GM23338 (cell line): Measurements from ENCODE around the gene ANKRD65. TPM values are rescaled to one million over a fixed set of nuclear protein-coding genes. Genes with fewer than 3 reads are reported as not detected.

Source experiments
- ATAC-seq: fragments of 200-7000 bp; cut with Tn5 transposase; 3 replicates; pipeline ENCODE4 v1.9.1; 2020
- DNase-seq: peaks from one replicate; pipeline ENCODE4 v3.0.0-alpha.2; 2015; ENCODE audit warnings: low spot score
- H2AFZ ChIP-seq: fragments of 200-600 bp; sonication (generic); 2 replicates; pipeline ENCODE4 v1.8.0; 2016; ENCODE audit warnings: antibody characterized with exemption, mild to moderate bottlenecking, moderate library complexity
- H3F3A ChIP-seq: fragments of 200-600 bp; sonication (generic); replicated peaks from 2 replicates; pipeline ENCODE4 v1.8.0; 2017; ENCODE audit warnings: antibody characterized with exemption, mixed run types, low read depth
- H3K27ac ChIP-seq: fragments of 200-600 bp; sonication (generic); 2 replicates; pipeline ENCODE4 v1.6.1; 2016; ENCODE audit warnings: low read depth
- H3K27me3 ChIP-seq: fragments of 200-600 bp; sonication (generic); 2 replicates; pipeline ENCODE4 v1.8.0; 2016; ENCODE audit warnings: mild to moderate bottlenecking, mixed run types, moderate library complexity; ENCODE audit not compliant: insufficient read depth
- H3K36me3 ChIP-seq: fragments of 200-600 bp; sonication (generic); 2 replicates; pipeline ENCODE4 v1.8.0; 2016; ENCODE audit warnings: mild to moderate bottlenecking; ENCODE audit not compliant: insufficient read depth
- H3K4me1 ChIP-seq: fragments of 200-600 bp; sonication (generic); 2 replicates; pipeline ENCODE4 v1.8.0; 2016; ENCODE audit warnings: mild to moderate bottlenecking, moderate library complexity; ENCODE audit not compliant: insufficient read depth
- H3K4me2 ChIP-seq: fragments of 200-600 bp; sonication (generic); 2 replicates; pipeline ENCODE4 v1.7.1; 2017; ENCODE audit warnings: mixed run types
- H3K4me3 ChIP-seq: fragments of 200-600 bp; sonication (generic); 2 replicates; pipeline ENCODE4 v1.6.1; 2016; ENCODE audit warnings: mixed run types
- H3K79me2 ChIP-seq: fragments of 200-600 bp; sonication (generic); replicated peaks from 2 replicates; pipeline ENCODE4 v1.8.0; 2017; ENCODE audit warnings: mild to moderate bottlenecking; ENCODE audit not compliant: insufficient read depth
- H3K9me2 ChIP-seq: fragments of 200-600 bp; sonication (generic); 2 replicates; pipeline ENCODE4 v1.8.0; 2017; ENCODE audit not compliant: insufficient read depth
- H4K20me1 ChIP-seq: fragments of 200-600 bp; sonication (generic); replicated peaks from 2 replicates; pipeline ENCODE4 v1.8.0; 2017; ENCODE audit warnings: mild to moderate bottlenecking; ENCODE audit not compliant: insufficient read depth
- H3K27ac Mint-ChIP-seq: 2 replicates; pipeline ENCODE4 v1.8.0; 2020; ENCODE audit warnings: inconsistent platforms, mild to moderate bottlenecking, moderate library complexity, mixed read lengths
- H3K27me3 Mint-ChIP-seq: 3 replicates; pipeline ENCODE4 v1.8.0; 2022; ENCODE audit warnings: low read depth, mild to moderate bottlenecking, moderate library complexity, mixed read lengths, inconsistent platforms; ENCODE audit not compliant: insufficient read depth, poor library complexity
- H3K36me3 Mint-ChIP-seq: 3 replicates; pipeline ENCODE4 v1.8.0; 2021; ENCODE audit warnings: low read depth, mild to moderate bottlenecking, inconsistent platforms, moderate library complexity, mixed read lengths
- H3K4me1 Mint-ChIP-seq: 3 replicates; pipeline ENCODE4 v1.8.0; 2020; ENCODE audit warnings: mild to moderate bottlenecking, inconsistent platforms, mixed read lengths
- H3K4me3 Mint-ChIP-seq: 3 replicates; pipeline ENCODE4 v1.8.0; 2021; ENCODE audit warnings: moderate library complexity, mild to moderate bottlenecking, inconsistent platforms, mixed read lengths
- H3K9me3 Mint-ChIP-seq: 3 replicates; pipeline ENCODE4 v1.8.0; 2020; ENCODE audit warnings: moderate library complexity, mild to moderate bottlenecking, inconsistent platforms, mixed read lengths
- CREB1 ChIP-seq: fragments of 250-450 bp; sonication (Bioruptor Pico); IDR thresholded peaks from 2 replicates; pipeline ENCODE4 v1.5.0; 2020; ENCODE audit warnings: low read depth, mild to moderate bottlenecking, moderate library complexity
- EZH2 ChIP-seq: fragments of 200-600 bp; sonication (generic); IDR thresholded peaks from one replicate; pipeline ENCODE4 v1.8.0; 2017; ENCODE audit warnings: antibody characterized with exemption, mild to moderate bottlenecking, low read depth; ENCODE audit not compliant: unreplicated experiment
- EZH2phosphoT487 ChIP-seq: fragments of 200-600 bp; sonication (generic); IDR thresholded peaks from one replicate; pipeline ENCODE4 v1.8.1; 2018; ENCODE audit warnings: antibody characterized with exemption; ENCODE audit not compliant: unreplicated experiment
- JUNB ChIP-seq: IDR thresholded peaks from one replicate; pipeline ENCODE4 v1.6.1; 2016; ENCODE audit warnings: antibody characterized with exemption; ENCODE audit not compliant: unreplicated experiment
- NANOG ChIP-seq: IDR thresholded peaks from 2 replicates; pipeline ENCODE4 v1.6.1; 2016; ENCODE audit warnings: antibody characterized with exemption, borderline replicate concordance
- STAT1 ChIP-seq: IDR thresholded peaks from one replicate; pipeline ENCODE4 v1.6.1; 2016; ENCODE audit warnings: antibody characterized with exemption; ENCODE audit not compliant: unreplicated experiment
- ZNF114 ChIP-seq: fragments of 250-450 bp; sonication (Bioruptor Pico); IDR thresholded peaks from 2 replicates; pipeline ENCODE4 v1.5.0; 2020; ENCODE audit warnings: mild to moderate bottlenecking, moderate library complexity
- ZNF331 ChIP-seq: fragments of 250-450 bp; sonication (Bioruptor Pico); IDR thresholded peaks from 2 replicates; pipeline ENCODE4 v1.5.0; 2020; ENCODE audit warnings: low read depth, mild to moderate bottlenecking, moderate library complexity
- polyA plus RNA-seq: library from polyadenylated mRNA; unstranded; fragments of >200 nt; fragmentation: Nextera tagmentation; extraction: Ambion mirVana; gene quantifications from 2 replicates; pipeline ENCODE4 v1.2.1, GENCODE V29; 2016
- total RNA-seq: library from RNA; depleted of rRNA; stranded (reverse); fragments of >200 nt; shearing (Covaris generic); gene quantifications from 2 replicates; pipeline ENCODE4 v1.2.3, GENCODE V29; 2014
- TF ChIP-seq, protein P1 (sequence below): IDR thresholded peaks from 2 replicates; pipeline ENCODE4 v1.6.1; 2016; ENCODE audit warnings: antibody characterized with exemption
- TF ChIP-seq, protein P2 (sequence below): fragments of 250-450 bp; sonication (Bioruptor Pico); IDR thresholded peaks from 2 replicates; pipeline ENCODE4 v1.5.0; 2020; ENCODE audit warnings: mild to moderate bottlenecking, moderate library complexity
- TF ChIP-seq, protein P3 (sequence below): IDR thresholded peaks from one replicate; pipeline ENCODE4 v1.6.1; 2018; ENCODE audit warnings: antibody characterized with exemption; ENCODE audit not compliant: unreplicated experiment
- TF ChIP-seq, protein P4 (sequence below), 2 experiments: fragments of 200-600 bp in 1 of 2; sonication (generic) in 1 of 2; conservative IDR thresholded peaks; 2 replicates each; pipeline versions ENCODE4 v1.5.1 to v1.6.1; 2016 to 2017; ENCODE audit warnings: antibody characterized with exemption in 2 of 2, low read depth in 2 of 2, mild to moderate bottlenecking in 2 of 2, moderate library complexity in 1 of 2

Gene ANKRD65
- total and polyA plus RNA-seq, 2 experiments from 2014 or later, result 1.6 to 1.7 TPM

DNA sequence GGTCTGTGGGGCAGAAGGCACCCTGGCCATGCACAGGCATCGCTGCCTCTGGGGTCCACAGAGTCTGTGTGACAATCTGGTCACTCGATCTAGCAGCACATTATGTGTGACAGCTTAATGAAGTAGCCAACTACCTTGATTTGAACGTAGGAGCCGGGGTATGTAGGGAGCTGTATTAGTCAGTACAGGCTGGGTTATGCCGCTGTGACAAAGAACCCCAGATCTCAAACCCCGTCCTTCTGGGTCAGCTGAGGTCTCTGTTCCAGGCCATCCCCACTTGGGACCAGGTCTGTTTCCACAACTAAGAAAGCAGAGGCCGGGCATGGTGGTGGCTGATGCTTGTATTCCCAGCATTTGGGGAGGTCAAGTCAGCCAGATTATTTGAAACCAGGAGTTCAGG, 42.2 kb upstream of the ANKRD65 start (continued):
- TF ChIP-seq NANOG (no peak), STAT1 (no peak)
- TF ChIP-seq, protein P1, sequence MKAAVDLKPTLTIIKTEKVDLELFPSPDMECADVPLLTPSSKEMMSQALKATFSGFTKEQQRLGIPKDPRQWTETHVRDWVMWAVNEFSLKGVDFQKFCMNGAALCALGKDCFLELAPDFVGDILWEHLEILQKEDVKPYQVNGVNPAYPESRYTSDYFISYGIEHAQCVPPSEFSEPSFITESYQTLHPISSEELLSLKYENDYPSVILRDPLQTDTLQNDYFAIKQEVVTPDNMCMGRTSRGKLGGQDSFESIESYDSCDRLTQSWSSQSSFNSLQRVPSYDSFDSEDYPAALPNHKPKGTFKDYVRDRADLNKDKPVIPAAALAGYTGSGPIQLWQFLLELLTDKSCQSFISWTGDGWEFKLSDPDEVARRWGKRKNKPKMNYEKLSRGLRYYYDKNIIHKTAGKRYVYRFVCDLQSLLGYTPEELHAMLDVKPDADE, result no peak

DNA sequence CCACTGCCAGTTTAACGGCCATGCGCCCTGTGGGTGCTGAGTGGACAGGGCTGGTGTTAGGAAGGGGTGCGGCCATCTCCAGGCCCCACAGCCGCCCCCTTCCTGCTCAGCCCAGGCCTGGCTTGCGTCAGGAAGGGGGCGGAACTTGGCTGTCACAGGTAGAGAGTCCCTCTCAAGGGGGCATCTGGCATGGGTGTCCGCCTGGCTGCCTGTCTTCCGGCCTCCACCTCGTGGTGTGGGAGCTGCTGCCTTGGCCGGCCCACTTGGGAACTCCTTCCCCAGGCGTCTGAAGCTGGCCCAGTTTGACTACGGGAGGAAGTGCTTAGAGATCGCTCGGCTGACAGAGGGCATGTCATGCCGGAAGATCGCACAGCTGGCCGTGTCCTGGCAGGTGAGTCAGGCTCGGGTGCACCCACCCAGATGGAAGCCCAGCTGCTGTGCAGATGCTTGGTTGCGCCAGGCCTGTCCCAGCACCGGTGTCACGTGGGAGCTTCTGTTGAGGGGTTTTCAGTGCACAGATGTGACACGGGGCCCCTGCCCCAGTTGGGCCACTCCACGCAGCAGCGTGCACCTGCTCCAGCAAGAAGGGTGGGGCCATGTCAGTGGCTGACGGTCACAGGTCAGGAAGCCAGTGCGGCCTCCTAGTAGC, 41.4 kb upstream of the ANKRD65 start:
- Histone ChIP-seq H3K79me2 (no peaks in the 10 kb centered on the region), H4K20me1 (no peaks in the 10 kb centered on the region), H2AFZ (no peak overlapping the region), H3K4me1 (no peaks in the 10 kb centered on the region), H3F3A (no peaks in the 10 kb centered on the region), H3K4me3 (no peak overlapping the region), H3K27me3 (no peaks in the 10 kb centered on the region), H3K4me2 (no peak overlapping the region), H3K9me2 (no peaks in the 10 kb centered on the region), H3K36me3 (no peaks in the 10 kb centered on the region), H3K27ac (no peak overlapping the region)
- H3K4me3 Mint-ChIP-seq, result no peak overlapping the region
- H3K36me3 Mint-ChIP-seq, result no peaks in the 10 kb centered on the region
- DNase-seq (no peak), ATAC-seq (peak; percentile 73)
- no peaks in the 10 kb centered on the region for H3K9me3 Mint-ChIP-seq
- no peaks in the 10 kb centered on the region for H3K4me1 Mint-ChIP-seq
- peaks cover 3% of the 10 kb centered on the region for H3K27me3 Mint-ChIP-seq
- H3K27ac Mint-ChIP-seq, result no peak overlapping the region
- TF ChIP-seq, protein P2, sequence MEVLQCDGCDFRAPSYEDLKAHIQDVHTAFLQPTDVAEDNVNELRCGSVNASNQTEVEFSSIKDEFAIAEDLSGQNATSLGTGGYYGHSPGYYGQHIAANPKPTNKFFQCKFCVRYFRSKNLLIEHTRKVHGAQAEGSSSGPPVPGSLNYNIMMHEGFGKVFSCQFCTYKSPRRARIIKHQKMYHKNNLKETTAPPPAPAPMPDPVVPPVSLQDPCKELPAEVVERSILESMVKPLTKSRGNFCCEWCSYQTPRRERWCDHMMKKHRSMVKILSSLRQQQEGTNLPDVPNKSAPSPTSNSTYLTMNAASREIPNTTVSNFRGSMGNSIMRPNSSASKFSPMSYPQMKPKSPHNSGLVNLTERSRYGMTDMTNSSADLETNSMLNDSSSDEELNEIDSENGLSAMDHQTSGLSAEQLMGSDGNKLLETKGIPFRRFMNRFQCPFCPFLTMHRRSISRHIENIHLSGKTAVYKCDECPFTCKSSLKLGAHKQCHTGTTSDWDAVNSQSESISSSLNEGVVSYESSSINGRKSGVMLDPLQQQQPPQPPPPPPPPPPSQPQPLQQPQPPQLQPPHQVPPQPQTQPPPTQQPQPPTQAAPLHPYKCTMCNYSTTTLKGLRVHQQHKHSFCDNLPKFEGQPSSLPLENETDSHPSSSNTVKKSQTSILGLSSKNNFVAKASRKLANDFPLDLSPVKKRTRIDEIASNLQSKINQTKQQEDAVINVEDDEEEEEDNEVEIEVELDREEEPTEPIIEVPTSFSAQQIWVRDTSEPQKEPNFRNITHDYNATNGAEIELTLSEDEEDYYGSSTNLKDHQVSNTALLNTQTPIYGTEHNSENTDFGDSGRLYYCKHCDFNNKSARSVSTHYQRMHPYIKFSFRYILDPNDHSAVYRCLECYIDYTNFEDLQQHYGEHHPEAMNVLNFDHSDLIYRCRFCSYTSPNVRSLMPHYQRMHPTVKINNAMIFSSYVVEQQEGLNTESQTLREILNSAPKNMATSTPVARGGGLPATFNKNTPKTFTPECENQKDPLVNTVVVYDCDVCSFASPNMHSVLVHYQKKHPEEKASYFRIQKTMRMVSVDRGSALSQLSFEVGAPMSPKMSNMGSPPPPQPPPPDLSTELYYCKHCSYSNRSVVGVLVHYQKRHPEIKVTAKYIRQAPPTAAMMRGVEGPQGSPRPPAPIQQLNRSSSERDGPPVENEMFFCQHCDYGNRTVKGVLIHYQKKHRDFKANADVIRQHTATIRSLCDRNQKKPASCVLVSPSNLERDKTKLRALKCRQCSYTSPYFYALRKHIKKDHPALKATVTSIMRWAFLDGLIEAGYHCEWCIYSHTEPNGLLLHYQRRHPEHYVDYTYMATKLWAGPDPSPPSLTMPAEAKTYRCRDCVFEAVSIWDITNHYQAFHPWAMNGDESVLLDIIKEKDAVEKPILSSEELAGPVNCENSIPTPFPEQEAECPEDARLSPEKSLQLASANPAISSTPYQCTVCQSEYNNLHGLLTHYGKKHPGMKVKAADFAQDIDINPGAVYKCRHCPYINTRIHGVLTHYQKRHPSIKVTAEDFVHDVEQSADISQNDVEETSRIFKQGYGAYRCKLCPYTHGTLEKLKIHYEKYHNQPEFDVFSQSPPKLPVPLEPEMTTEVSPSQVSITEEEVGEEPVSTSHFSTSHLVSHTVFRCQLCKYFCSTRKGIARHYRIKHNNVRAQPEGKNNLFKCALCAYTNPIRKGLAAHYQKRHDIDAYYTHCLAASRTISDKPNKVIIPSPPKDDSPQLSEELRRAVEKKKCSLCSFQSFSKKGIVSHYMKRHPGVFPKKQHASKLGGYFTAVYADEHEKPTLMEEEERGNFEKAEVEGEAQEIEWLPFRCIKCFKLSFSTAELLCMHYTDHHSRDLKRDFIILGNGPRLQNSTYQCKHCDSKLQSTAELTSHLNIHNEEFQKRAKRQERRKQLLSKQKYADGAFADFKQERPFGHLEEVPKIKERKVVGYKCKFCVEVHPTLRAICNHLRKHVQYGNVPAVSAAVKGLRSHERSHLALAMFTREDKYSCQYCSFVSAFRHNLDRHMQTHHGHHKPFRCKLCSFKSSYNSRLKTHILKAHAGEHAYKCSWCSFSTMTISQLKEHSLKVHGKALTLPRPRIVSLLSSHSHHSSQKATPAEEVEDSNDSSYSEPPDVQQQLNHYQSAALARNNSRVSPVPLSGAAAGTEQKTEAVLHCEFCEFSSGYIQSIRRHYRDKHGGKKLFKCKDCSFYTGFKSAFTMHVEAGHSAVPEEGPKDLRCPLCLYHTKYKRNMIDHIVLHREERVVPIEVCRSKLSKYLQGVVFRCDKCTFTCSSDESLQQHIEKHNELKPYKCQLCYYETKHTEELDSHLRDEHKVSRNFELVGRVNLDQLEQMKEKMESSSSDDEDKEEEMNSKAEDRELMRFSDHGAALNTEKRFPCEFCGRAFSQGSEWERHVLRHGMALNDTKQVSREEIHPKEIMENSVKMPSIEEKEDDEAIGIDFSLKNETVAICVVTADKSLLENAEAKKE (CRISPR knock-in tag), result no peak
- no peak for TF ChIP-seq EZH2
- no peak for TF ChIP-seq JUNB
- no peak for TF ChIP-seq NANOG
- TF ChIP-seq ZNF331, result no peak
- no peak for TF ChIP-seq STAT1
- TF ChIP-seq ZNF114, result no peak
- TF ChIP-seq, protein P3, sequence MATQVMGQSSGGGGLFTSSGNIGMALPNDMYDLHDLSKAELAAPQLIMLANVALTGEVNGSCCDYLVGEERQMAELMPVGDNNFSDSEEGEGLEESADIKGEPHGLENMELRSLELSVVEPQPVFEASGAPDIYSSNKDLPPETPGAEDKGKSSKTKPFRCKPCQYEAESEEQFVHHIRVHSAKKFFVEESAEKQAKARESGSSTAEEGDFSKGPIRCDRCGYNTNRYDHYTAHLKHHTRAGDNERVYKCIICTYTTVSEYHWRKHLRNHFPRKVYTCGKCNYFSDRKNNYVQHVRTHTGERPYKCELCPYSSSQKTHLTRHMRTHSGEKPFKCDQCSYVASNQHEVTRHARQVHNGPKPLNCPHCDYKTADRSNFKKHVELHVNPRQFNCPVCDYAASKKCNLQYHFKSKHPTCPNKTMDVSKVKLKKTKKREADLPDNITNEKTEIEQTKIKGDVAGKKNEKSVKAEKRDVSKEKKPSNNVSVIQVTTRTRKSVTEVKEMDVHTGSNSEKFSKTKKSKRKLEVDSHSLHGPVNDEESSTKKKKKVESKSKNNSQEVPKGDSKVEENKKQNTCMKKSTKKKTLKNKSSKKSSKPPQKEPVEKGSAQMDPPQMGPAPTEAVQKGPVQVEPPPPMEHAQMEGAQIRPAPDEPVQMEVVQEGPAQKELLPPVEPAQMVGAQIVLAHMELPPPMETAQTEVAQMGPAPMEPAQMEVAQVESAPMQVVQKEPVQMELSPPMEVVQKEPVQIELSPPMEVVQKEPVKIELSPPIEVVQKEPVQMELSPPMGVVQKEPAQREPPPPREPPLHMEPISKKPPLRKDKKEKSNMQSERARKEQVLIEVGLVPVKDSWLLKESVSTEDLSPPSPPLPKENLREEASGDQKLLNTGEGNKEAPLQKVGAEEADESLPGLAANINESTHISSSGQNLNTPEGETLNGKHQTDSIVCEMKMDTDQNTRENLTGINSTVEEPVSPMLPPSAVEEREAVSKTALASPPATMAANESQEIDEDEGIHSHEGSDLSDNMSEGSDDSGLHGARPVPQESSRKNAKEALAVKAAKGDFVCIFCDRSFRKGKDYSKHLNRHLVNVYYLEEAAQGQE, result no peak
- no peak for TF ChIP-seq CREB1 (CRISPR knock-in tag)
- TF ChIP-seq EZH2phosphoT487, result no peak
- TF ChIP-seq, protein P4, sequence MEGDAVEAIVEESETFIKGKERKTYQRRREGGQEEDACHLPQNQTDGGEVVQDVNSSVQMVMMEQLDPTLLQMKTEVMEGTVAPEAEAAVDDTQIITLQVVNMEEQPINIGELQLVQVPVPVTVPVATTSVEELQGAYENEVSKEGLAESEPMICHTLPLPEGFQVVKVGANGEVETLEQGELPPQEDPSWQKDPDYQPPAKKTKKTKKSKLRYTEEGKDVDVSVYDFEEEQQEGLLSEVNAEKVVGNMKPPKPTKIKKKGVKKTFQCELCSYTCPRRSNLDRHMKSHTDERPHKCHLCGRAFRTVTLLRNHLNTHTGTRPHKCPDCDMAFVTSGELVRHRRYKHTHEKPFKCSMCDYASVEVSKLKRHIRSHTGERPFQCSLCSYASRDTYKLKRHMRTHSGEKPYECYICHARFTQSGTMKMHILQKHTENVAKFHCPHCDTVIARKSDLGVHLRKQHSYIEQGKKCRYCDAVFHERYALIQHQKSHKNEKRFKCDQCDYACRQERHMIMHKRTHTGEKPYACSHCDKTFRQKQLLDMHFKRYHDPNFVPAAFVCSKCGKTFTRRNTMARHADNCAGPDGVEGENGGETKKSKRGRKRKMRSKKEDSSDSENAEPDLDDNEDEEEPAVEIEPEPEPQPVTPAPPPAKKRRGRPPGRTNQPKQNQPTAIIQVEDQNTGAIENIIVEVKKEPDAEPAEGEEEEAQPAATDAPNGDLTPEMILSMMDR (conservative IDR thresholded peaks at IDR 0.05; ENCODE audit: low read depth in 2 of 2), result no peak
